Breast epithelium (tissue), 3 donors: ENCODE data around the gene IQUB.

Experiments
- POLR2A ChIP-seq: fragments of 450-650 bp; IDR thresholded peaks from one replicate; pipeline ENCODE4 v1.6.1; 2016; ENCODE audit warnings: antibody characterized with exemption, mild to moderate bottlenecking, moderate library complexity
- TF ChIP-seq, protein P1 (sequence below), 3 donors: fragments of 450-650 bp; IDR thresholded peaks; one replicate each; pipeline ENCODE4 v1.5.1; 2016 to 2017; ENCODE audit warnings: antibody characterized with exemption in 3 of 3, mild to moderate bottlenecking in 3 of 3, moderate library complexity in 3 of 3

DNA sequence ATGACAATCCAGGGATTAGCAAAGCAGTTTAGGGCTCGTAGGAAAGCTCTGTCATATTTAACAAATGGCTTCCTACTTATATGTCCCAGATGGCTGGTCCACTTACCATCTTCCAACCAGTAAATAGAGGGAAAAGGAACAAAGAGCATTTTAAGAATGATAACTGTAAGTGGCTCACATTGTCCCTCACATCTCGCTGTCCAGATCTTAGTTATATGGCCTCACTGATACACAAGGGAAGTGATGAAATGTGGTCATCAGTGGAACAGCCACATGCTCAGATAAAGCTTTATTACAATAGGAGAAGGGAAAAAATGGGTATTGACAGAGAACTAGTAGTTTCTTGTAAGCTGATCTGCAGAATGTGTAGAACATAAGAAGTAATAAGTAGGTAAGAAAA lies 35.8 kb downstream of the IQUB start:
- TF ChIP-seq, protein P1, sequence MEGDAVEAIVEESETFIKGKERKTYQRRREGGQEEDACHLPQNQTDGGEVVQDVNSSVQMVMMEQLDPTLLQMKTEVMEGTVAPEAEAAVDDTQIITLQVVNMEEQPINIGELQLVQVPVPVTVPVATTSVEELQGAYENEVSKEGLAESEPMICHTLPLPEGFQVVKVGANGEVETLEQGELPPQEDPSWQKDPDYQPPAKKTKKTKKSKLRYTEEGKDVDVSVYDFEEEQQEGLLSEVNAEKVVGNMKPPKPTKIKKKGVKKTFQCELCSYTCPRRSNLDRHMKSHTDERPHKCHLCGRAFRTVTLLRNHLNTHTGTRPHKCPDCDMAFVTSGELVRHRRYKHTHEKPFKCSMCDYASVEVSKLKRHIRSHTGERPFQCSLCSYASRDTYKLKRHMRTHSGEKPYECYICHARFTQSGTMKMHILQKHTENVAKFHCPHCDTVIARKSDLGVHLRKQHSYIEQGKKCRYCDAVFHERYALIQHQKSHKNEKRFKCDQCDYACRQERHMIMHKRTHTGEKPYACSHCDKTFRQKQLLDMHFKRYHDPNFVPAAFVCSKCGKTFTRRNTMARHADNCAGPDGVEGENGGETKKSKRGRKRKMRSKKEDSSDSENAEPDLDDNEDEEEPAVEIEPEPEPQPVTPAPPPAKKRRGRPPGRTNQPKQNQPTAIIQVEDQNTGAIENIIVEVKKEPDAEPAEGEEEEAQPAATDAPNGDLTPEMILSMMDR (IDR thresholded peaks at IDR 0.05) = no peak
- no peak for TF ChIP-seq POLR2A
